Measurements from ENCODE around the gene LRRC10B.

GRCh38 chr11:61526956-61527731 is 18.6 kb downstream of the LRRC10B start:
- TF ChIP-seq TAF1 (IDR thresholded peaks at IDR 0.05; ENCODE audit: borderline replicate concordance, insufficient read depth, low read length) = no peak
- TF ChIP-seq REST (IDR thresholded peaks at IDR 0.05; ENCODE audit: insufficient read depth in 1 of 2, low read depth in 2 of 2, low read length in 2 of 2) = no peak
- no peak for TF ChIP-seq SIN3A (IDR thresholded peaks at IDR 0.05; ENCODE audit: borderline replicate concordance, insufficient read depth, low read length)
